ENCODE data around the gene KMT2B. TPM values are rescaled to one million over a fixed set of nuclear protein-coding genes. Genes with fewer than 3 reads are reported as not detected.

Gene KMT2B
- polyA plus RNA-seq, 10 donors: 17.6 to 26.1 (median 23.0) TPM

DNA sequence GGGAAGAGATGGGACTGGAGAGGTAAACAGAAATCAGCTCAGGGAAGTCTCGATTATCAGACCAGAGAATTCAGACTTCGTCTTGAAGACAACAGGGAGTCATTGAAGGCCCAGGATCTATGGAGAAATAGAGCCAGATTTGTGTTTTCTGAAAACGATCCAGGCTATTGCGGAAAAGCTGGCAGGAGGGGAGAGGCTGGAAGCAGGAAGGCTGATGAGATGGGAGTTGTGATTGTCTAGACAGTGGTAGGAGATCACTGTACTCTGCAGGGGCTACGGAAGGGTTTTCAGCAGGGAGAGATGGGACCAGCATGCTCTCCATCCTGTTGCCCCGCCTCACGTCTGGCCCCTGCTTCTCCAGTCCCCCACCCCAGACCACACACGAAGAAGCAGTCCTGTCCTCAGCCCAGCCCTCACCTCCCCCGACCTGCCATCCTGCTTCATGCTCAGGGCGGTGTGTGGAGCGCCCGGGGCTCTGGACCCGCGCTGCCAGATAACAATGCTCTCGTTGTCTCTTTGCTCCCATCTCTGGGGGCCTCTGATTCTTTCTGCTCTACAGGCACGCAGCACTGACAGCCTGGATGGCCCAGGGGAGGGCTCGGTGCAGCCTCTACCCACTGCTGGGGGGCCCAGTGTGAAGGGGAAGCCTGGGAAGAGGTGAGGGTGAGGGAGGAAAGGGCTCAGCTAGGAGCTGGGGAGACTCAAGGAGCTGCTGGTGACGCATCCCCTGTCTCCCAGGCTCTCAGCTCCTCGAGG is 59.5 kb downstream of the KMT2B start:
- DNase-seq: peak in 1 of 3 donors; percentile 30

DNA sequence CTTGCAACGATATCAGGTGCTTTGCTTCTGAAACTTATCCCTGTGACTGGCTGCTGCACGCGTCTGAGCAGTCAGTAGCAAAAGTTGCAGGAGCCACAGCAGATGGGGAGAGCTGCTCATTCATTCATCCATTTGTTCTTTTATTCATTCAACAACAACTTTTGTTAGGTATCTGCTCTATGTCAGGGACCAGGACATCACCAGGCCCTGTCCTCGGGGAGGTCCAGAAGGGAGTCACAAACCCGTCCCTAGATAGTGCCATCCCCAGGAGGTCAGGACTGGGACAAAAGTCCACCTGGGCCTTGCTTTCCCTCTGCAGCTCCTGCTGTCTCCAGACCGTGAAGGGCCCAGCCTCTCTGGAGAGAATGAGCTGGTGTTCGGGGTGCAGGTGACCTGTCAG is 60.2 kb downstream of the KMT2B start:
- no peak for DNase-seq

DNA sequence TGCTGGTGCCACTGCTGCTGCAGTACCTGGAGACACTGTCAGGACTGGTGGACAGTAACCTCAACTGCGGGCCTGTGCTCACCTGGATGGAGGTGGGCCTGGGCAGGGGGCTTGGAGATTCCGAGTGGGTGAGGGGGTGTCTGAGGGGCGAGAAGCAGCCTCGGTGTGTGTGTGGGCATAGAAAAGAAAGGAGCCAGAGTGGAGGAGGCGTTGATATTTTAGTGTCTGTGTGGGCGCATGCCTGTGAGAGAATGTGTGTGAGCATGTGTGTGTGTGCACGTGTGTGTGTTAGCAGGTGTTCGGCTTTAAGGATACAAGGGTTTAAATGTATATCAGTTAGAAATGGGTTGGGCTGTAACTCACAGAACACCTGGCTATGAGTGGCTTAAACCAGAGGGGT is 61.2 kb downstream of the KMT2B start:
- no peak for DNase-seq

DNA sequence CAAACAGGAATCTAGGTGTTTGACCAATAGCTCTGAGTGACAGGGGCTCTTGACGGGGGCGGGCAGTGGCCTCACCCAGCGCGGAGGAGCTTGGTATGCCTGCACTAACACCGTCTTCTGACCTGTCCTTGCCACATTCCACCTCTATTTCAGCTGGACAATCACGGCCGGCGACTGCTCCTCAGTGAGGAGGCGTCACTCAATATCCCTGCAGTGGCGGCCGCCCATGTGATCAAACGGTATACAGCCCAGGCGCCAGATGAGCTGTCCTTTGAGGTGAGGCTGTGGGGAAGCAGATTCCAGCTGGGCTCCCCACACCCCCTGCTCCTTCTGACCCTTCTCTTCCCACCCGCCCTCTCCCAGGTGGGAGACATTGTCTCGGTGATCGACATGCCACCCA is 62.3 kb downstream of the KMT2B start:
- no peak for DNase-seq

DNA sequence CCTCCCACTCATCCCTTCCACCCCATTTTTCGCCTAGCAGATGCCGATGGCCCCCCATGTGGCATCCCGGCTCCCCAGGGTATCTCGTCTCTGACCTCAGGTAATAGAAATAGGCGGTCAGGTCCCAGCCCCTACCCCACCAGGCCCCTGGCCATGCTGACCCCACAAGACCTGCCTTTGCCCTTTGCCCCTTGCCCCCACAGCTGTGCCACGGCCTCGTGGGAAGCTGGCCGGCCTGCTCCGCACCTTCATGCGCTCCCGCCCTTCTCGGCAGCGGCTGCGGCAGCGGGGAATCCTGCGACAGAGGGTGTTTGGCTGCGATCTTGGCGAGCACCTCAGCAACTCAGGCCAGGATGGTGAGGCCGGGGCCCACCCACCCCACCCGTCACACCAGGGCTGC is 62.9 kb downstream of the KMT2B start:
- DNase-seq: no peak

DNA sequence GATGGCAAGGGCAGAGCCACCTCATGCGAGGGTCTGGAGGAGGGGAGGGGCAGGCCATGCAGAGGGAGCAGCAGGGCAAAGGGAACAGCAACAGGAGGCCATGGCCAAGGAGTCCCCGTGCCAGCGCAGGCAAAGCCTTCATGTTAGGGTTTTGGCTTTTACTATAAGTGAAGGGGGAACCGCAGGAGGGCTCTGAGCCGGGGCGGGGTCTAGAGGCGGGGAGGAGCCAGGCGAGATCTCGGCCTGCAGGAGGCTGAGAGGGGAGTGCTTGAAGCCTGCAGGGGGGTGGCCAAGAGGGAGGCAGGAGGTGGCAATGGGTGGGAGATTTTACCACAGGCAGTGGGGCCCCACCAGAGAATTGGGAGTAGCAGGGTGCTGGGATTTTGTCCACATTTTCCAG is 63.8 kb downstream of the KMT2B start:
- no peak for DNase-seq

DNA sequence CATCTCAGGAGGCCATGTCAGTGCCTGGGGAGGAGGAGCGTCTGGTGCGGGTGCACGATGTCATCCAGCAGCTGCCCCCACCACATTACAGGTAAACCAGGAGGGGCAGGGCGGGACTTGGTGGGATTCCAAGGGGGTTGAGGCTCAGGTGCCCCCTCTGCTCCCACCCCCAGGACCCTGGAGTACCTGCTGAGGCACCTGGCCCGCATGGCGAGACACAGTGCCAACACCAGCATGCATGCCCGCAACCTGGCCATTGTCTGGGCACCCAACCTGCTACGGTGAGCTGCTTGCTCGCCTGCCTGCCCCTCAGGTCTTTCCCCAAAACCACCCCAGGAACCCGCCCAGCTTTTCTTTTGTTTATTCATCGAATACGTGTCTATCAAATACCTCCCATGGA is 64.8 kb downstream of the KMT2B start:
- DNase-seq: no peak

DNA sequence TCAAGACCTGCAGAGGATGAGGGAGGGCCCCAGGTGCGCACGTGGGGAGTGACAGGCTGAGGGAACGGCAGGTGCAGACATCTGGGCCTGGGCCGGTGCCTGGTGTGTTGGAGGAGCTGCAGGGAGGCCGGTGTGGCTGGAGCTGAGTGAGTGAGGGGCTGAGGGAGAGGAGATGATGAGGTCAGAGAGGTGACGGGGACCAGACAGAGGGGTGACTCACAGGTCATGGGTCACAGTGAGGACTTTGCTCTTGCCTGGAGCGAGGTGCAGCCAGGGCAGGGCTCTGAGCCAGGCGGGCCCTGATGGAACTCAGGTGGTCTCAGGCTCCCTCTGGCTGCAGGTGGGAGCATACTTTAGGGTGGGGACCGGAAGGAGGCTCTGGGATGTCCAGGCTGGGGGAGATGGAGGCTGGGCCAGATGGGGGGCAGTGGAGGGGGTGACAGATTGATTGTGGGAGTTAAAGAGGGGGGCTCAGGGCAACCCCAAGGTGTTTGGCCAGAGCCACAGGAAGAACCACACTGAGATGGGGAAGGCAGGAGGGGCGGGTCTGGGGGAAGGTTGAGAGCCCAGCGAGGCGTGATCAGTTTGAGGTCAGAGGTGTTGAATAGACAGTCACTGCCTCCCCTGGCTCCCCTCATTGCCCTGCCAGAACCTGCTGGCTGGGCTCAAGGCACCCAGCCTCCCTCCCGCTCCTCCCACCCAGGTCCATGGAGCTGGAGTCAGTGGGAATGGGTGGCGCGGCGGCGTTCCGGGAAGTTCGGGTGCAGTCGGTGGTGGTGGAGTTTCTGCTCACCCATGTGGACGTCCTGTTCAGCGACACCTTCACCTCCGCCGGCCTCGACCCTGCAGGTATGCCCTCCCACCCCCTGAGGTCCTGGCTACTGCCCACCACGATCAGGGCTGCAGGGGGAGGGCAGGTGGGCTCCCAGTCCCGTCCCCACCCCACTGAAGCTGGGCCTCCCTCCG is 65.9 kb downstream of the KMT2B start:
- DNase-seq: no peak

DNA sequence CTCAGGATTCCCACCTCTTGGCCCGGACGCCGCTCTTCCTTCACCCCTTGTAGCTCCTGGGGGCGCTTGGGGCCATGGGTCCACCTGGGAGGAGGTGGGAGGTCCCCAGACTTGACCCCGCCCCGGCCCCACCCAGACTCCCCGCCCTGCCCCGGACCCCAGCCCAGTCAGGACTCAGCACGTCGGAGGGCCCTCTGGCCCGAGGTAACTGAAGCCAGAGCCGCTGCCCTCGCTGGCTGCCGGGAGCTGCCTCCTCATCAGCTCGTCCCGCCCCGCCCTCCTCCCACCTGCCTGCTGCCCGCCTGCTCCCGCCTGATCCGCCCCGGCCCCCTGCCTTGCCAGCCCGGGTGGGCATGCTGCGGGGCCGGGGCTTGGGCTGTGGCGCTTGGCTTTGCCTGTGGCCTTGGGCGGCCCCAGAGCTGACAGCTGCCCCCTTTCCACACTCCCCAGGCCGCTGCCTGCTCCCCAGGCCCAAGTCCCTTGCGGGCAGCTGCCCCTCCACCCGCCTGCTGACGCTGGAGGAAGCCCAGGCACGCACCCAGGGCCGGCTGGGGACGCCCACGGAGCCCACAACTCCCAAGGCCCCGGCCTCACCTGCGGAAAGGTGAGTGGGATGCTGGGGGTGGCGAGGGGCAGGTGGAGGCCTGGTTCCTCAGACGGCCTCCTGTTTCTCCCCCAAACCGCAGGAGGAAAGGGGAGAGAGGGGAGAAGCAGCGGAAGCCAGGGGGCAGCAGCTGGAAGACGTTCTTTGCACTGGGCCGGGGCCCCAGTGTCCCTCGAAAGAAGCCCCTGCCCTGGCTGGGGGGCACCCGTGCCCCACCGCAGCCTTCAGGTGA is 66.9 kb downstream of the KMT2B start:
- no peak for DNase-seq

DNA sequence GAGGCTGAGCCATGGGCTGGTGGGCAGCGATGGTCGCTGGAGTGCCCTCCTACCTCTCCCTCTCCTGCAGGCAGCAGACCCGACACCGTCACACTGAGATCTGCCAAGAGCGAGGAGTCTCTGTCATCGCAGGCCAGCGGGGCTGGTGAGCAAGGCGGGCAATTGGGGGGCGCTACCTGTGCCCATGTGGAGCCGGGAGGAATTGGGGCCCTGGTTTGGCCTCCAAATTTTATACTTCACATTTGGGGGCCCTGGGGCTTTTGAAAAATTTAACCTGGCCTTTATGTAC is 67.5 kb downstream of the KMT2B start:
- DNase-seq: no peak

DNA sequence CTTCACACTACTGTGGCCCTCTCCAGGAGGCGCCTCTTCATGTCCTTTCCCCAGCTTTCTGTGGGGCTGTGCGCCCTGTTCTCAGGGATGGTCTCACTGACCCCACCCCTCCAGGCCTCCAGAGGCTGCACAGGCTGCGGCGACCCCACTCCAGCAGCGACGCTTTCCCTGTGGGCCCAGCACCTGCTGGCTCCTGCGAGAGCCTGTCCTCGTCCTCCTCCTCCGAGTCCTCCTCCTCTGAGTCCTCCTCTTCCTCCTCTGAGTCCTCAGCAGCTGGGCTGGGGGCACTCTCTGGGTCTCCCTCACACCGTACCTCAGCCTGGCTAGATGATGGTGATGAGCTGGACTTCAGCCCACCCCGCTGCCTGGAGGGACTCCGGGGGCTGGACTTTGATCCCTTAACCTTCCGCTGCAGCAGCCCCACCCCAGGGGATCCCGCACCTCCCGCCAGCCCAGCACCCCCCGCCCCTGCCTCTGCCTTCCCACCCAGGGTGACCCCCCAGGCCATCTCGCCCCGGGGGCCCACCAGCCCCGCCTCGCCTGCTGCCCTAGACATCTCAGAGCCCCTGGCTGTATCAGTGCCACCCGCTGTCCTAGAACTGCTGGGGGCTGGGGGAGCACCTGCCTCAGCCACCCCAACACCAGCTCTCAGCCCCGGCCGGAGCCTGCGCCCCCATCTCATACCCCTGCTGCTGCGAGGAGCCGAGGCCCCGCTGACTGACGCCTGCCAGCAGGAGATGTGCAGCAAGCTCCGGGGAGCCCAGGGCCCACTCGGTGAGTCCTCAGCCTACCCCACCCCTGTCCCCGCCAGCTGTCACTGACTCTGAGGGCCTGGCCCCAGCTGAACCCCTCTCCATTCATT is 68.7 kb downstream of the KMT2B start:
- DNase-seq: no peak

DNA sequence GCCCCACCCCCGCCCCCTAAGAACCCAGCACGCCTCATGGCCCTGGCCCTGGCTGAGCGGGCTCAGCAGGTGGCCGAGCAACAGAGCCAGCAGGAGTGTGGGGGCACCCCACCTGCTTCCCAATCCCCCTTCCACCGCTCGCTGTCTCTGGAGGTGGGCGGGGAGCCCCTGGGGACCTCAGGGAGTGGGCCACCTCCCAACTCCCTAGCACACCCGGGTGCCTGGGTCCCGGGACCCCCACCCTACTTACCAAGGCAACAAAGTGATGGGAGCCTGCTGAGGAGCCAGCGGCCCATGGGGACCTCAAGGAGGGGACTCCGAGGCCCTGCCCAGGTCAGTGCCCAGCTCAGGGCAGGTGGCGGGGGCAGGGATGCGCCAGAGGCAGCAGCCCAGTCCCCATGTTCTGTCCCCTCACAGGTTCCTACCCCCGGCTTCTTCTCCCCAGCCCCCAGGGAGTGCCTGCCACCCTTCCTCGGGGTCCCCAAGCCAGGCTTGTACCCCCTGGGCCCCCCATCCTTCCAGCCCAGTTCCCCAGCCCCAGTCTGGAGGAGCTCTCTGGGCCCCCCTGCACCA is 69.5 kb downstream of the KMT2B start:
- DNase-seq: no peak

Other genes with a start within 250 kb of the KMT2B start
- 100 to 1,000 TPM in 1 of 10 donors, 10 to 100 TPM in 1, 1 to 10 TPM in 1, not detected in 7; 1.2 to 195 (median 65.7) TPM for gene KRTDAP, start 227.5 kb upstream of the KMT2B start, polyA plus RNA-seq (ENCODE audit: insufficient read length in 10 of 10)
- 10 to 100 TPM in 2 of 10 donors, 1 to 10 TPM in 5, under 1 TPM in 3; 0.46 to 53.6 (median 1.5) TPM for gene DMKN, start 204.4 kb upstream of the KMT2B start, polyA plus RNA-seq (ENCODE audit: insufficient read length in 10 of 10)
- gene SBSN, start 189.7 kb upstream of the KMT2B start, polyA plus RNA-seq (ENCODE audit: insufficient read length in 10 of 10): 10 to 100 TPM in 1 of 10 donors, 1 to 10 TPM in 1, under 1 TPM in 2, not detected in 6; 0.15 to 19.3 (median 0.72) TPM
- not detected for gene GAPDHS, start 184.5 kb upstream of the KMT2B start, polyA plus RNA-seq (ENCODE audit: insufficient read length in 10 of 10)
- gene TMEM147, start 172.4 kb upstream of the KMT2B start, polyA plus RNA-seq (ENCODE audit: insufficient read length in 10 of 10): 10 to 100 TPM; 40.3 to 49.6 (median 45.1) TPM
- gene ATP4A, start 154.3 kb upstream of the KMT2B start, polyA plus RNA-seq (ENCODE audit: insufficient read length in 10 of 10): under 1 TPM in 1 of 10 donors, not detected in 9; 0.04 TPM
- not detected for gene PMIS2, start 131.8 kb upstream of the KMT2B start, polyA plus RNA-seq (ENCODE audit: insufficient read length in 10 of 10)
- gene HAUS5, start 105.3 kb upstream of the KMT2B start, polyA plus RNA-seq (ENCODE audit: insufficient read length in 10 of 10): 10 to 100 TPM in 9 of 10 donors, 1 to 10 TPM in 1; 10.0 to 14.5 (median 12.3) TPM
- gene RBM42, start 89.0 kb upstream of the KMT2B start, polyA plus RNA-seq (ENCODE audit: insufficient read length in 10 of 10): 10 to 100 TPM; 30.4 to 55.8 (median 38.3) TPM
- gene ETV2, start 76.3 kb upstream of the KMT2B start, polyA plus RNA-seq (ENCODE audit: insufficient read length in 10 of 10): 1 to 10 TPM; 1.6 to 4.1 (median 2.5) TPM
- gene COX6B1, start 69.7 kb upstream of the KMT2B start, polyA plus RNA-seq (ENCODE audit: insufficient read length in 10 of 10): 100 to 1,000 TPM; 243 to 330 (median 261) TPM
- 1 to 10 TPM in 2 of 10 donors, not detected in 8; 6.1 to 6.5 TPM for gene UPK1A, start 51.5 kb upstream of the KMT2B start, polyA plus RNA-seq (ENCODE audit: insufficient read length in 10 of 10)
- gene ZBTB32, start 13.4 kb upstream of the KMT2B start, polyA plus RNA-seq (ENCODE audit: insufficient read length in 10 of 10): under 1 TPM in 5 of 10 donors, not detected in 5; 0.08 to 0.59 (median 0.25) TPM
- 1 to 10 TPM; 2.2 to 4.1 (median 3.3) TPM for gene IGFLR1, start 24.4 kb downstream of the KMT2B start, polyA plus RNA-seq (ENCODE audit: insufficient read length in 10 of 10)
- gene U2AF1L4, start 27.4 kb downstream of the KMT2B start, polyA plus RNA-seq (ENCODE audit: insufficient read length in 10 of 10): 10 to 100 TPM; 10.4 to 15.6 (median 12.7) TPM
- 10 to 100 TPM; 32.5 to 41.0 (median 37.1) TPM for gene PSENEN, start 27.6 kb downstream of the KMT2B start, polyA plus RNA-seq (ENCODE audit: insufficient read length in 10 of 10)
- gene LIN37, start 30.6 kb downstream of the KMT2B start, polyA plus RNA-seq (ENCODE audit: insufficient read length in 10 of 10): 10 to 100 TPM in 4 of 10 donors, 1 to 10 TPM in 6; 7.9 to 13.1 (median 9.6) TPM
- gene HSPB6, start 39.0 kb downstream of the KMT2B start, polyA plus RNA-seq (ENCODE audit: insufficient read length in 10 of 10): 100 to 1,000 TPM; 193 to 769 (median 611) TPM
- 10 to 100 TPM in 8 of 10 donors, 1 to 10 TPM in 2; 9.5 to 15.2 (median 11.6) TPM for gene PROSER3, start 40.2 kb downstream of the KMT2B start, polyA plus RNA-seq (ENCODE audit: insufficient read length in 10 of 10)
- gene ARHGAP33, start 57.6 kb downstream of the KMT2B start, polyA plus RNA-seq (ENCODE audit: insufficient read length in 10 of 10): 10 to 100 TPM in 7 of 10 donors, 1 to 10 TPM in 3; 7.1 to 24.1 (median 14.5) TPM
- not detected for gene PRODH2, start 94.8 kb downstream of the KMT2B start, polyA plus RNA-seq (ENCODE audit: insufficient read length in 10 of 10)
- under 1 TPM in 8 of 10 donors, not detected in 2; 0.09 to 0.52 (median 0.15) TPM for gene NPHS1, start 134.5 kb downstream of the KMT2B start, polyA plus RNA-seq (ENCODE audit: insufficient read length in 10 of 10)
- 1 to 10 TPM in 1 of 10 donors, under 1 TPM in 9; 0.18 to 1.1 (median 0.33) TPM for gene KIRREL2, start 138.9 kb downstream of the KMT2B start, polyA plus RNA-seq (ENCODE audit: insufficient read length in 10 of 10)
- 10 to 100 TPM in 1 of 10 donors, 1 to 10 TPM in 9; 3.8 to 12.7 (median 5.9) TPM for gene APLP1, start 150.6 kb downstream of the KMT2B start, polyA plus RNA-seq (ENCODE audit: insufficient read length in 10 of 10)
- 1 to 10 TPM; 1.1 to 3.1 (median 1.7) TPM for gene NFKBID, start 182.5 kb downstream of the KMT2B start, polyA plus RNA-seq (ENCODE audit: insufficient read length in 10 of 10)
- gene HCST, start 184.5 kb downstream of the KMT2B start, polyA plus RNA-seq (ENCODE audit: insufficient read length in 10 of 10): 10 to 100 TPM in 1 of 10 donors, 1 to 10 TPM in 9; 3.7 to 11.6 (median 5.3) TPM
- gene TYROBP, start 190.3 kb downstream of the KMT2B start, polyA plus RNA-seq (ENCODE audit: insufficient read length in 10 of 10): 10 to 100 TPM; 11.6 to 22.8 (median 16.9) TPM
- gene LRFN3, start 218.4 kb downstream of the KMT2B start, polyA plus RNA-seq (ENCODE audit: insufficient read length in 10 of 10): 10 to 100 TPM in 1 of 10 donors, 1 to 10 TPM in 9; 4.4 to 13.1 (median 7.6) TPM

Data from muscle of back (tissue), 11 donors.